Activated CD4-positive, alpha-beta T cell treated with anti-CD3 and anti-CD28 coated beads, Interleukin-2, amount 10 ng/mL, durations not matched to agents 7 days and 5 days (primary cell): ENCODE data around the gene PIP5K1C. TPM values are rescaled to one million over a fixed set of nuclear protein-coding genes. Genes with fewer than 3 reads are reported as not detected.

Experiments used
- CTCF ChIA-PET: fragments of 350-600 bp; sonication (Branson Sonifier 250); formaldehyde crosslinking; loops from one replicate; lab custom pipeline; 2021; ENCODE audit warnings: antibody characterized with exemption; lab: Charles Lee
- POLR2A ChIA-PET: fragments of 350-600 bp; sonication (Branson Sonifier 250); formaldehyde crosslinking; loops from one replicate; lab custom pipeline; 2021; ENCODE audit warnings: antibody characterized with exemption; lab: Charles Lee
- DNase-seq: peaks from one replicate; pipeline ENCODE4 v3.0.0-alpha.2; 2020
- H3K27ac Mint-ChIP-seq: one replicate; pipeline ENCODE4 v1.8.0; 2021; ENCODE audit warnings: mild to moderate bottlenecking, moderate library complexity, mixed read lengths
- H3K27me3 Mint-ChIP-seq: one replicate; pipeline ENCODE4 v1.8.0; 2021; ENCODE audit warnings: mixed read lengths
- H3K36me3 Mint-ChIP-seq: one replicate; pipeline ENCODE4 v1.8.0; 2021; ENCODE audit warnings: low read depth, mixed read lengths
- H3K4me1 Mint-ChIP-seq: one replicate; pipeline ENCODE4 v1.8.0; 2021; ENCODE audit warnings: mixed read lengths
- H3K4me3 Mint-ChIP-seq: one replicate; pipeline ENCODE4 v1.8.0; 2021; ENCODE audit warnings: mild to moderate bottlenecking, moderate library complexity, mixed read lengths
- H3K9me3 Mint-ChIP-seq: one replicate; pipeline ENCODE4 v1.8.0; 2021; ENCODE audit warnings: mixed read lengths
- total RNA-seq, 2 experiments: library from RNA; stranded (reverse); gene quantifications; one replicate each; pipeline ENCODE4 v1.2.3, GENCODE V29; 2021

Gene PIP5K1C
- total RNA-seq, 2 experiments from 2014 or later = 18.7 to 19.5 TPM

DNA sequence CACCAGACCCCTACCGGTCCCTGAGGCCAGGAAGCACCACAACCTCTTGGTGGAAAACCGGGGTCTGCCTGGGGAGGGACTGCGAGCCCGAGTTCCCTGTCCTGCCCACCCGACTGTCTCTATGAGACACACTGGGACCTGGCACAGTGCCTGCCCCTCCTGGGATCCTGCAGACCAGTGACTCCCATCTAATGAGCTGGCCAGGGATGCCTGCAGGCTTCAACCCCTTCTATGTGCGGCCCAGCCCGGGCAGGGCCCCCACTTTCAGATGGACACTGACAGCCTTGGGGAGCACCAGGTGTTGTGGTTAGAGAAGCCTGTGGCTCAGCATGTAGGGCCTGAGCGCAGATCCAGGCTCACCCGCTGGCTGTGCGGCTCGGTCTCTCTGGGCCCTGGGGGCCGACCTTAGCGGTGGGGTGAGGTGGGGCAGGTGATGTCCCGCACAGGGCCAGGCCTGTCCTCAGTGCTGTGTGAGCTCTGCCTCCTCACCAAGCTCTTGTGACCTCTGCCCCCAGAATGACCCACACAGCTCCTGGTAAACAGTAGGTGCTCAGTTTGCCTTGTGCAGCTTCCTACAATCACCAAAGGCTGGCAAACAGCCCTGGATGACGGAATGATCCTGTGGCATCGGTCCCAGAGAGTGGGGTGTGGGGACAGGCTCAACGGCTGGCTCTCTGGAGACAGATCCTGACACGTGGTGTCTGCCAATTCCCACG lies 55.8 kb downstream of the PIP5K1C start:
- Mint-ChIP-seq H3K36me3 (no peaks in the 10 kb centered on the region), H3K4me1 (no peaks in the 10 kb centered on the region), H3K9me3 (no peaks in the 10 kb centered on the region), H3K27me3 (no peaks in the 10 kb centered on the region), H3K4me3 (no peak overlapping the region), H3K27ac (no peak overlapping the region)
- ChIA-PET CTCF (interaction anchor here (0.5 kb wide), 1 partner anchor 243 kb away, joined by 3 read pairs; no protein-coding TSS in a partner anchor), POLR2A (no interaction called here)
- no peak for DNase-seq

DNA sequence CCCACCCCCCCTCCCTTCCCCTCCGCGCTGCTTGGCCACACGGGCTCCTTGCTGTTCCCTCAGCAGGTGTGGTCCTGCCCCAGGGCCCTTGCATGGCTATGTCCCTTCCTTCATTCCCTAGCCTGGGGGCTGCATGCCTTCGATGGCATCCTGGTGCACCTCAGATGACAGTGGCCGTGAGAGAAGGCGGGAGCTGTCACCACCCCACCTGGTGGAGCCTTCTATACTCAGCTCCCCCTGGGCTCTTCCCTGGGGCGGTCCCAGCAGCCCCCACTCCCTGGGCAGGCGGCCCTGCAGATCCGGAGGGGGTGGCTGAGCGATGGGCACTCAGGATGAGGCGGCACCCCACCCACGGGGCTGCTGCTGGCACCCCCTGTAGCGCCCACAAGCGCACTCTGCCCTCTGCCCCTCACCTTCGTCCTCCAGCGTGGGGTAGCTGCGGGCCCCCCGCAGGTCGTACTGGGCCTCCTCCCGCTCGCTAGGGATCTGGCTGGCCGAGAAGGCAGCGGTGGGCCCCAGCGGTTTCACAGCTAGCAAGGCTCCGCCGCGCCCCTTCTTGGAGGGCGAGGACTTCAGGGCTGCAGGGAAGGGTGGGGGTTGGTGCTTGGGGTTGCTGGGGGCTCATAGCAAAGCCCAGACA lies 56.5 kb downstream of the PIP5K1C start:
- no peak overlapping the region for H3K4me3 Mint-ChIP-seq
- H3K9me3 Mint-ChIP-seq = no peaks in the 10 kb centered on the region
- ChIA-PET CTCF (no interaction called here), POLR2A (no interaction called here)
- H3K36me3 Mint-ChIP-seq = no peaks in the 10 kb centered on the region
- no peaks in the 10 kb centered on the region for H3K27me3 Mint-ChIP-seq
- DNase-seq = no peak
- no peak overlapping the region for H3K27ac Mint-ChIP-seq
- H3K4me1 Mint-ChIP-seq = no peaks in the 10 kb centered on the region

DNA sequence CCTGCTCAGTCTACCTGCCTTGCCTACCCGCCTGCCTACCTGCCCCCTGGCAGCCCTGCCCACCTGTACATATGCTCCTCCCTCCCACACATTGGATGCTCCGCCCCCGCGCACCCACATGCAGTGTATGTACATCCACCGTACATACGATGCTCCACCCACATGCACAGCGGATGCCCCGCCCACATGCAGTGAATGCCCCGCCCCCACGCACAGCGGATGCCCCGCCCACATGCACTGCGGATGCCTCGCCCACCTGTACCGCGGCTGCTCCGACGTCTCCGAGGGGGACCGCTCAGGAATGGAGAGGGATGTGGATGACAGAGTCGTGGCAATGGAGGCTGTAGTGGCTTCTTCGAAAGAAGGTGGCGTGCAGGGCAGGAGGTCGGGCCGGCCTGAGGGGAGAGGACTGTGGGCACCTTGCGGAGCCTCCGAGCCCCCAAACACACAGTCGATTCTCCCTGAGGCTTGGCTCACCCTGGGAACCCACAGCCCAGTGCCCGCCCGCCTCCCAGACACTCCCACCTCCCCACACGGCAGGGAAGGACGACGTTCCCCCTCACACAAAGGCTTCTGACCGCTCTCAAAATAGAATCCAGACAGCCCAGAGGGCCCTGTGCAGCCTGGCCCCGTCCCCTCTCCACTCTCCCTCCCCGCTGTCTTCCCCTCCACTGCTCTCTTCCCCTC lies 57.1 kb downstream of the PIP5K1C start:
- CTCF ChIA-PET = interaction anchor here (0.6 kb wide), 1 partner anchor 107 kb away, joined by 5 read pairs; no protein-coding TSS in a partner anchor
- H3K4me1 Mint-ChIP-seq = no peaks in the 10 kb centered on the region
- H3K9me3 Mint-ChIP-seq = no peaks in the 10 kb centered on the region
- POLR2A ChIA-PET = no interaction called here
- no peak overlapping the region for H3K27ac Mint-ChIP-seq
- H3K36me3 Mint-ChIP-seq = no peaks in the 10 kb centered on the region
- no peak overlapping the region for H3K4me3 Mint-ChIP-seq
- no peaks in the 10 kb centered on the region for H3K27me3 Mint-ChIP-seq
- no peak for DNase-seq

DNA sequence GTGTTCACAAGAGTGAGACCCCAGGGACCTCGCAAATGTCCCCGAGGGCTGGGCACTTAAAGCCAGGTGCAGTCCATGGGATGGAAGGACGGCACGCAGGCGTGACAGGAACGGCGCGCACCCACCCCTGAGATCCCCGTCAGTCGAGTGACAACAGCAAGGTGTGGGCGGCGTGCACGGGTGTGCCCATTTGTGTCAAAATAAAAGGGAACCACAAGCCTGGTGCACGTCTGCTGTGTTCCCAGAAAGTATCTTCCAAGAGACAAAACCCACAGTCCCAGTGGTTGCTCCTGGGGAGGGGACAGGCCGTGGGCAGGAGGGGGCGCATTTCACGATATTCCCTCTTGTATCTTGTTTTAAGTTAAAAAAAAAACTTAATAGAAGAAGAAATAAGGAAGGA lies 58.0 kb downstream of the PIP5K1C start:
- H3K27me3 Mint-ChIP-seq = no peaks in the 10 kb centered on the region
- no peak overlapping the region for H3K4me3 Mint-ChIP-seq
- H3K9me3 Mint-ChIP-seq = no peaks in the 10 kb centered on the region
- ChIA-PET CTCF (interaction anchor here (0.6 kb wide), 1 partner anchor 108 kb away, joined by 5 read pairs; no protein-coding TSS in a partner anchor), POLR2A (no interaction called here)
- H3K36me3 Mint-ChIP-seq = no peaks in the 10 kb centered on the region
- H3K4me1 Mint-ChIP-seq = no peaks in the 10 kb centered on the region
- no peak overlapping the region for H3K27ac Mint-ChIP-seq
- no peak for DNase-seq

DNA sequence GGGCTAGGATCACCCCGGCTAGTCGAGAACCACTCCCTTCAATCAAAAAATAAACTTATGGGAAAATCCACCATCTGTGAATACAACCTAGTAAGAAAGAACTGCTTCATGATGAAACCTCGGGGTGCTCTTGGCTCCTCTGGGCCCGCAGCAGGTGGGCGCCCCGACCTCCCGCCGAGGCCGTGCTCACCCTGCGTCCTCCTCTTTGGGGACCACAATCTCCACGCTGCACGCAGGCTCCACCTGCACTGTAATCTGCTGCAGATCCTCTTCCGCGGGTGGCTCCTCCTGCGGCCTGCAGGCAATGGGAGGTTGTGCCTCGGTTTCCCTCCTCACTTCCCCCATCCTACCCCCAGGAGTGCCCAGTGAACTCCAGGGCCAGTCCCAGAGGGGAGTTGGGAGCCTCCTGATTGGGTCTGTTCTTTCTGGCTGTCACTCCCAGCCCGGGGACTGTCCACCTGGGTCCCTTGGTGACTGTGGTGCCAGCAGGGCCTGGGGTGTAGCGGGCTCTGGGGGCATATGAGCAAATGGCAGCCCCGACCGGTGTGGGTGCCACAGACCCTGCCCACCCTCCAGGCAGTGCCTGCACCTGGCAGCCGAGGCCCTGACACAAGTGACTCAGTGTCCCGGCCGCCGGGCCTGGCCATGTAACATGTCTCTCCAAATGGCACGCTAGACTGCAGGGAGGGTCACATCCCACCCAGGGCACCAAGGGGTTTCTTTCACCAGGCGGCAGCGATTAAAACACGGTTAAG lies 58.6 kb downstream of the PIP5K1C start:
- no peaks in the 10 kb centered on the region for H3K9me3 Mint-ChIP-seq
- DNase-seq = no peak
- H3K27ac Mint-ChIP-seq = no peak overlapping the region
- H3K4me3 Mint-ChIP-seq = no peak overlapping the region
- ChIA-PET CTCF (no interaction called here), POLR2A (no interaction called here)
- no peaks in the 10 kb centered on the region for H3K4me1 Mint-ChIP-seq
- H3K27me3 Mint-ChIP-seq = no peaks in the 10 kb centered on the region
- H3K36me3 Mint-ChIP-seq = no peaks in the 10 kb centered on the region

DNA sequence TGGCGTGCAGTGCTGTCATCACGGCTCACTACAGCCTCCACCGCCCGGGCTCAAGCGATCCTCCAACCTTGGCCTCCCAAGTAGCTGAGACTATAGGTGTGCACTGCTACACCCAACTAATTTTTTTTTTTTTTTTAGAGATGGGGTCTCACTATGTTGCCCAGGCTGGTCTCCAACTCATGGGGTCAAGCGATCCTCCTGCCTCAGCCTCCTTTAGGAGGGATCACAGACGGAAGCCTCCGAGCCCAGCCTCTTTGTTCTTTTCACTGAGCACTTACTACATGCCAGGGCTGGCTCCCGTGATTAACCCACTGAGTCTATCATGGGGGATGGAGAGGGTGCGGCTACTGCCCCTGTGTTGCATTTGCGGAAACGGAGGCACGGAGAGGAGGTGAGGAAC lies 60.8 kb downstream of the PIP5K1C start:
- Mint-ChIP-seq H3K4me1 (no peaks in the 10 kb centered on the region), H3K27ac (no peak overlapping the region), H3K36me3 (no peaks in the 10 kb centered on the region), H3K9me3 (no peaks in the 10 kb centered on the region), H3K4me3 (no peak overlapping the region), H3K27me3 (no peaks in the 10 kb centered on the region)
- ChIA-PET CTCF (interaction anchor here (1.6 kb wide), 1 partner anchor 12 kb away, joined by 4 read pairs; no protein-coding TSS in a partner anchor), POLR2A (no interaction called here)
- DNase-seq = no peak

DNA sequence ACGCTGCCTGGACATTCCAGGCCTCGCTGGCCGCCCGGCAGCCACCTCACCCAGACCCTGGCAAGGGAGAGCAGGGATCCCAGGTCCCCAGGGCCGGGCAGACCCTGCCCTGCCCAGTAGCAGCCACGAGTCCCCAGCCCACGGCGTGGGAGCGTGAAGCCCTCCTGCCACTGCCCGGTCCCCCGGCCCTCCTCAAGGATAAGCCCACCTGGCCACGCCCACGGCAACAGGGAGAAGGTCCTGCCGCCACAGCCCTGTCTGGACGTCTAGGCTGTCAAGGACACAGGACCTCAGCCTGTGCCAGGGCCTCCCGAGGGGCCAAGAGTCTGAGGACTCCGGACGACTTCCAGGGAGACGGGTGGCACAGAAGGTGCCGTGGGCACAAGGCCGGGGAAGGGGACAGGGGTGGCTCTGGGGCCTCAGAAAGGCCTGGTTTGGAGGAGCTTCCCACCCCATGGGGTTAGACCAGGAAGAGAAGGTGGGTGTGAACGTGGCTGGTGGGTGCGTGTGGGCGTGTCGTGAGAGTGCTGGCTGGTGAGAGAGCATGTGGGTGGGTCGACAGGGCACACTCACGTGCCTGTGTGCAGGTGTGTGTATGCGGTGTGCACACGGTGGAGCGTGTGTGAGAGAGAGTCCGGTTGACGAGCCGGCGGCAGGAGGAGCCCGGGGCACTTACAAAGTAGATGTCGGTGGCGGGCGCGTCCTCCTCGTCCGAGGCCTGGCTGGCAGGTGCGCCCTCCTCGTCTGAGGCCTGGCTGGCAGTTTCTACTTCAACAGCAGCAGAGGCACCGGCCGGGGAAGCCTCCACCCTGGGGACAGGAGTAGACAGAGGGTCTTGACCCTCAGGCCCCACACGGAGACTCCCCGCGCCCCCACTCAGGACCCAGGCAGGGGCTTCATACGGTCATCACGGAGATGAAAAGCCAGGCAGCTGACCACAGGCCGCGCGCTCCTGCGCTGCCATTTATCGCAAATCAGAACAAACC lies 61.8 kb downstream of the PIP5K1C start:
- Mint-ChIP-seq H3K36me3 (no peaks in the 10 kb centered on the region), H3K4me1 (no peaks in the 10 kb centered on the region), H3K9me3 (no peaks in the 10 kb centered on the region), H3K4me3 (no peak overlapping the region), H3K27ac (no peak overlapping the region), H3K27me3 (no peaks in the 10 kb centered on the region)
- ChIA-PET POLR2A (no interaction called here), CTCF (interaction anchor here (1.6 kb wide), 1 partner anchor 11 kb away, joined by 4 read pairs; no protein-coding TSS in a partner anchor)
- no peak for DNase-seq

DNA sequence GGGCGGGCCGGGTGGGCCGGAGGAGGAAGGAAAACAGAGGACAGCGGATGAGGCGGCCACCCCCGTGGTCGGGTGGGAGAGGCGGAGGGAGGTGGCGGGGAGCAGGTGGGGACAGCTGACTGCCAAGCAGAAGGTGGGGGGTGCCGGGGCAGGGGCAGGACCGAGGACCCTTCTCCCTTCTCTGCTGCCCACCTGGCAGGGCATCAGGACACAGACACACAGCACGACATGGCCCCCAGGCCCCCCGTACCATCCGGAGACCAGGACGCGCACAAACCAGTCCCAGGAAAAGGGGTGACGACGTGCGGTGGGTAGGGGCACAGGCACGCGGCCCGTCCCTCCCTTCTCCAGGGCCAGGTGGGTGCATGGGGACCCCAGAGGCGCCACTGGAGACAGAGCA lies 62.6 kb downstream of the PIP5K1C start:
- H3K9me3 Mint-ChIP-seq = no peaks in the 10 kb centered on the region
- no peaks in the 10 kb centered on the region for H3K4me1 Mint-ChIP-seq
- no peak overlapping the region for H3K4me3 Mint-ChIP-seq
- CTCF ChIA-PET = no interaction called here
- H3K27me3 Mint-ChIP-seq = no peaks in the 10 kb centered on the region
- H3K36me3 Mint-ChIP-seq = no peaks in the 10 kb centered on the region
- POLR2A ChIA-PET = no interaction called here
- DNase-seq = no peak
- H3K27ac Mint-ChIP-seq = no peak overlapping the region

DNA sequence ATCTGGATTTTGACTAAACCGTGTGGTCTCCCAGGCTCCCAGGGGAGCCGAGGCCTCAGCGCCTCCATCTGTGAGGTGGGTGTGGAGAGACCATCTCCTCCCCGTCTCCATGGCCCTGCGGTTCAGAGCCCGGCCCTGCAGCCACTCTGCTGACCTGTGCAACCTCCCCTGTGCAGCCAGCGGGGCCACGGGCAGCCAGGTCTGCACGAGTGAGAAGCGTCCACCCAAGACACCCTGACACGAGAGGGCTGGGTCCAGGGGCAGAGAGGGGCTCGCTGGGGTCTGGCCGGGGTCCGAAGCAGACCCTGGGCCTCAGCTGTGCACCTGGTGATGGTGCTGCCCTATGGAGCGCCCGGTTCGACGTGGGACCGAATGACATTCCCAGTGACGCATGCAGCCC lies 63.3 kb downstream of the PIP5K1C start:
- DNase-seq = no peak
- CTCF ChIA-PET = no interaction called here
- POLR2A ChIA-PET = no interaction called here
- no peaks in the 10 kb centered on the region for H3K9me3 Mint-ChIP-seq
- no peaks in the 10 kb centered on the region for H3K27me3 Mint-ChIP-seq
- H3K27ac Mint-ChIP-seq = no peak overlapping the region
- no peaks in the 10 kb centered on the region for H3K4me1 Mint-ChIP-seq
- no peak overlapping the region for H3K4me3 Mint-ChIP-seq
- no peaks in the 10 kb centered on the region for H3K36me3 Mint-ChIP-seq

DNA sequence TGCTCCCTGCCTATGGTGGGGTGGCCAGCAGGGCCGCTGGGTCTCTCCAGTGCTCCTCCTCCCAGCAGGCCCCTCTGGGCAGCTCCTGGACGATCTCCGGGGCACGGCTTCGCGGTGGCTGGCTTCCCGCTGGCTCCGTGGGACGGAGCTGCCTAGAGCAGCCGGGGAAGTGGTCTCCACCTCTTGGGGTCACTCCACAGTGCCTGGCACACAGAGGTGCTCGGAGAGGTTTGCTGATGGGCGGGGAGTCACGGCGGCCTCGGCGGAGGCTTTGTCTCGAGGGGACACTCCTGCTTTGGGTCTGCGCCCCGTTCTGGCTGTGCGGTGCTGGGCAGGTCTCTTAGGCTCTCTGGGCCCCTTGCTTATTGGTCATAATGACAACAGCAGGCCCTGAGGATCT lies 63.8 kb downstream of the PIP5K1C start:
- CTCF ChIA-PET = no interaction called here
- no peak for DNase-seq
- Mint-ChIP-seq H3K27me3 (no peaks in the 10 kb centered on the region), H3K27ac (no peak overlapping the region), H3K4me1 (no peaks in the 10 kb centered on the region), H3K9me3 (no peaks in the 10 kb centered on the region), H3K36me3 (no peaks in the 10 kb centered on the region), H3K4me3 (no peak overlapping the region)
- POLR2A ChIA-PET = no interaction called here

DNA sequence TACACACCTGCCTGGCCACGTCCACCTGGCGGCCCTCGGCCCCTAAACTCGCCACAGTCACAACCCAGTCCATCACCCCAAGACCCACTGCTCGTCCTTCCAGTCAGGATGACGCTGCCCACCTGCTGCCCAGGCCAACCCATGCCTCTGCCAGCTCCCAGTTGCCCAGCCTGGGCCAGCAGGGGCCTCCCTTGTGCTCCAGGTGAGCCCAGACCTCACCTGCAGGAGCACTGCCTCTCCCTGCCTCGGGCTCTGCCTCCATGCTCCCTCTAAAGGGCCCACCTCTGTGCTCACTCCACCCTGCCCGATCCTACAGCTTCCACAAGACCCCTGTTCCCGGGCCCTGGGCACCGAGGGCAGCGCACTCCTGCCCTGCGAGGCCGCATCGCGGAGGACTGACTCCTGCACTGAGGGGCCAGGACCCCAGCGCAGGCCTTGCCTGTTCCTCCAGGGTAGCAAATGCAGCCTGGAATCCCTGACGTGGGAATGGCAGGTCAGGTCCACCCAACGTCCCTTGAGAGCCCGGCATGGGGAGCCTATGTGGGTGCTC lies 65.7 kb downstream of the PIP5K1C start:
- ChIA-PET POLR2A (no interaction called here), CTCF (no interaction called here)
- Mint-ChIP-seq H3K9me3 (no peaks in the 10 kb centered on the region), H3K36me3 (no peaks in the 10 kb centered on the region), H3K4me1 (no peaks in the 10 kb centered on the region), H3K27ac (no peak overlapping the region), H3K27me3 (no peaks in the 10 kb centered on the region), H3K4me3 (no peak overlapping the region)
- no peak for DNase-seq
